ENCODE measurements around the gene MYO1E. TPM values are rescaled to one million over a fixed set of nuclear protein-coding genes. Genes with fewer than 3 reads are reported as not detected.

MYO1E gene
- total and polyA plus RNA-seq, 2 of the 8 experiments (the other 6 are each of a cell fraction or from before 2014, with no cell fraction given): 19.6 to 142 TPM

GRCh38 chr15:59362331-59362730 is 10.3 kb downstream of the MYO1E start (continued):
- TF ChIP-seq SP2 (IDR thresholded peaks at IDR 0.05; ENCODE audit: low read length): no peak
